Measurements from ENCODE around the gene BICD1. TPM values are rescaled to one million over a fixed set of nuclear protein-coding genes. Genes with fewer than 3 reads are reported as not detected.

BICD1 gene
- total RNA-seq (8.6 TPM), polyA plus RNA-seq (ENCODE audit: insufficient read depth in 1 of 8, insufficient read length in 8 of 8, low replicate concordance in 1 of 8) (10 to 100 TPM in 3 of 8 donors, 1 to 10 TPM in 5; 7.7 to 16.9 (median 9.5) TPM)
- long read RNA-seq, donor 1, partial matches to known transcripts: 0 of 1 reads
- long read RNA-seq, donor 1, other reads (novel, unspliced or antisense): 0 of 1 reads
- long read RNA-seq, donor 2: 0 reads
- long read RNA-seq, donor 3, partial matches to known transcripts: 0 of 2 reads
- long read RNA-seq, donor 3, other reads (novel, unspliced or antisense): 0 of 2 reads
- long read RNA-seq, donor 4, partial matches to known transcripts: 0 of 1 reads
- long read RNA-seq, donor 4, other reads (novel, unspliced or antisense): 0 of 1 reads
- long read RNA-seq, donor 5, transcript BICD1-207 (1 exons, 1,962 nt): major isoform, 5 of 5 reads
- long read RNA-seq, donor 5, partial matches to known transcripts: 0 of 5 reads
- long read RNA-seq, donor 5, other reads (novel, unspliced or antisense): 0 of 5 reads
- long read RNA-seq, donor 6: 0 reads
- long read RNA-seq, donor 7, full-length matches to known transcripts: 6 of 6 reads
- long read RNA-seq, donor 7, partial matches to known transcripts: 0 of 6 reads
- long read RNA-seq, donor 7, other reads (novel, unspliced or antisense): 0 of 6 reads
- long read RNA-seq, donor 8, partial matches to known transcripts: 0 of 1 reads
- long read RNA-seq, donor 8, other reads (novel, unspliced or antisense): 0 of 1 reads
- long read RNA-seq, donor 9, partial matches to known transcripts: 0 of 2 reads
- long read RNA-seq, donor 9, other reads (novel, unspliced or antisense): 0 of 2 reads
- long read RNA-seq, donor 10, transcript BICD1-207 (1 exons, 1,962 nt): major isoform, 5 of 5 reads
- long read RNA-seq, donor 10, partial matches to known transcripts: 0 of 5 reads
- long read RNA-seq, donor 10, other reads (novel, unspliced or antisense): 0 of 5 reads
- long read RNA-seq, donor 11: 0 reads

GRCh38 chr12:32106517-32107358 is at the start of gene BICD1:
TSS of gene BICD1 (plus strand) at chr12:32106847. CDS start at chr12:32107332, 485 bp downstream.
- peak within 1 kb of the TSS; percentile 82 for H3K27ac ChIP-seq (ENCODE audit: low read length)
- peaks cover 11% of the 10 kb centered on the region for H3K4me1 ChIP-seq (ENCODE audit: control insufficient read depth, insufficient read depth, low read length)
- no peaks in the 10 kb centered on the region for H3K9me3 ChIP-seq (replicated peaks; ENCODE audit: control insufficient read depth, low read depth, low read length)
- H3K4me3 ChIP-seq (ENCODE audit: low read length): peak within 1 kb of the TSS; percentile 63
- no peaks in the 10 kb centered on the region for H3K27me3 ChIP-seq (ENCODE audit: control insufficient read depth, insufficient read depth, low read length)
- under 1% methylated on average over 90 of the region's 96 CpGs for WGBS (ENCODE audit: insufficient coverage)
- H3K36me3 ChIP-seq (ENCODE audit: control insufficient read depth, insufficient read depth, low read length): no peaks in the 10 kb centered on the region
- DNase-seq: peak; percentile 97

GRCh38 chr12:32061033-32061432 is 45.6 kb upstream of the BICD1 start:
- peaks cover 3% of the 10 kb centered on the region for H3K27me3 ChIP-seq (ENCODE audit: control insufficient read depth, insufficient read depth, low read length)
- no peaks in the 10 kb centered on the region for H3K4me1 ChIP-seq (ENCODE audit: control insufficient read depth, insufficient read depth, low read length)
- no peak overlapping the region for H3K4me3 ChIP-seq (ENCODE audit: low read length)
- no peak overlapping the region for H3K27ac ChIP-seq (ENCODE audit: low read length)
- no peaks in the 10 kb centered on the region for H3K36me3 ChIP-seq (ENCODE audit: control insufficient read depth, insufficient read depth, low read length)
- WGBS (ENCODE audit: insufficient coverage): no CpG with 5 or more reads among the region's 3 CpGs
- no peaks in the 10 kb centered on the region for H3K9me3 ChIP-seq (replicated peaks; ENCODE audit: control insufficient read depth, low read depth, low read length)
- DNase-seq: no peak

DNA sequence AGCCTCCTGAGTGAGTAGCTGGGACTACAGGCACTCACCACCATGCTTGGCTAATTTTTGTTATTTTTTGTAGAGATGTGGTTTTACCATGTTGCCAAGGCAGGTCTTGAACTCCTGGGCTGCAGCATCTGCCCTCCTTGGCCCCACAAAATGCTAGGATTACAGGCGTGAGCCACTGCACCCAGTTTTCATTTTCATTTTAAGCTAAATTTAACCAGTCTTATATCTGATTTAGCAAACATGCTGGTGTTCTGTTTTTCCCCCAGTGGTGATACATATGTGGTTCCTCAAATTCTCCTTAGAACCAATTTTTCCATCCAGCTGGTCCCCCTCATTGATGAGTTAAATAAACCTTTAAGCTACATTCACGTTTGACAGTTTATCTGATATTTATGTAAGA is 43.8 kb upstream of the BICD1 start:
- no peaks in the 10 kb centered on the region for H3K4me1 ChIP-seq (ENCODE audit: control insufficient read depth, insufficient read depth, low read length)
- H3K27ac ChIP-seq (ENCODE audit: low read length): no peak overlapping the region
- no peaks in the 10 kb centered on the region for H3K36me3 ChIP-seq (ENCODE audit: control insufficient read depth, insufficient read depth, low read length)
- H3K9me3 ChIP-seq (replicated peaks; ENCODE audit: control insufficient read depth, low read depth, low read length): no peaks in the 10 kb centered on the region
- H3K27me3 ChIP-seq (ENCODE audit: control insufficient read depth, insufficient read depth, low read length): peaks cover 3% of the 10 kb centered on the region
- no peak overlapping the region for H3K4me3 ChIP-seq (ENCODE audit: low read length)
- DNase-seq: no peak
- 13% methylated on average over 1 of the region's 2 CpGs for WGBS (ENCODE audit: insufficient coverage)

- H3K4me3 ChIP-seq (ENCODE audit: low read length): no peak overlapping the region
- H3K36me3 ChIP-seq (ENCODE audit: control insufficient read depth, insufficient read depth, low read length): no peaks in the 10 kb centered on the region
- H3K9me3 ChIP-seq (replicated peaks; ENCODE audit: control insufficient read depth, low read depth, low read length): no peaks in the 10 kb centered on the region
- peaks cover 3% of the 10 kb centered on the region for H3K27me3 ChIP-seq (ENCODE audit: control insufficient read depth, insufficient read depth, low read length)
- WGBS (ENCODE audit: insufficient coverage): 75% methylated on average over 2 of the region's 4 CpGs
- no peak overlapping the region for H3K27ac ChIP-seq (ENCODE audit: low read length)
- no peaks in the 10 kb centered on the region for H3K4me1 ChIP-seq (ENCODE audit: control insufficient read depth, insufficient read depth, low read length)
- no peak for DNase-seq
Measured at GRCh38 chr12:32063796-32064195, 42.9 kb upstream of the BICD1 start.

DNA sequence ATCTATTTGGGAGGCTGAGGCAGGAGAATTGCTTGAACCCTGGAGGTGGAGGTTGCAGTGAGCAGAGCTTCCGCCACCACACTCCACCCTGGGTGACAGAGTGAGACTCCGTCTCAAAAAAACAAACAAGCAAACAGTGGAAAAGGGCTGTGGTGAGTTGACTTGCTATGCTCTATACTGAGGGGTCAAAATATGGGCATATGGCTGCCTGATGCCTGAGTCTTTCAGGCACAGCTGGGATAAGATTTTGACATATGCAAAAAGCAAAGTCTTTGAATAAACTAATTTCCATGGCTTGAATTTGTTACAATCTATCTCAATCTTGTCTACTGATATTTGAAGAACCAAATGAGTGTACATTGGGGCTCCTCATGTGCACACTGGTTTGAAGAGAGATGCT is 40.4 kb upstream of the BICD1 start:
- H3K36me3 ChIP-seq (ENCODE audit: control insufficient read depth, insufficient read depth, low read length): no peaks in the 10 kb centered on the region
- no peak overlapping the region for H3K27ac ChIP-seq (ENCODE audit: low read length)
- no peak for DNase-seq
- H3K27me3 ChIP-seq (ENCODE audit: control insufficient read depth, insufficient read depth, low read length): peaks cover 3% of the 10 kb centered on the region
- H3K9me3 ChIP-seq (replicated peaks; ENCODE audit: control insufficient read depth, low read depth, low read length): no peaks in the 10 kb centered on the region
- no peaks in the 10 kb centered on the region for H3K4me1 ChIP-seq (ENCODE audit: control insufficient read depth, insufficient read depth, low read length)
- no peak overlapping the region for H3K4me3 ChIP-seq (ENCODE audit: low read length)
- WGBS (ENCODE audit: insufficient coverage): no CpG with 5 or more reads among the region's 2 CpGs

DNA sequence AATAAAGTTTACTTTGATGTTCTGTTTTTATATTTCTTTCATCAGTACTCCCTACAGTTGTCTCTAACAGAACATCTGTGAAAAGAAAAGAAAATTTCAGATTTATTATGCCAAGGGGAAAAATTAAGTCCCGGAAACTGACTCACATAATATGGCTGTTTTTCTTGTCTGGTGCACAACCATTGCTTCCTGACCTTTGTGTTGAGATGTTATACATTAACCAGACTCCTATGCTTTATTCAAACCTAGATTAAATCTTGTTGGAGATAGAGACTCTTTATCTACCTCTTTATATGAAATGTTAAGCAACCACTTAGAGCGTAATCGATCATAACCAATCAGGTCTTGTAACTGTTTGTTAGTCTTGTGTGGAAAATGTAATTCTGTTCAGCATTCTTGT is 37.6 kb upstream of the BICD1 start:
- H3K9me3 ChIP-seq (replicated peaks; ENCODE audit: control insufficient read depth, low read depth, low read length): no peaks in the 10 kb centered on the region
- no peak overlapping the region for H3K4me3 ChIP-seq (ENCODE audit: low read length)
- no peak overlapping the region for H3K27ac ChIP-seq (ENCODE audit: low read length)
- H3K36me3 ChIP-seq (ENCODE audit: control insufficient read depth, insufficient read depth, low read length): no peaks in the 10 kb centered on the region
- peak; percentile 42 for DNase-seq
- H3K27me3 ChIP-seq (ENCODE audit: control insufficient read depth, insufficient read depth, low read length): peaks cover 3% of the 10 kb centered on the region
- no CpG with 5 or more reads among the region's 3 CpGs for WGBS (ENCODE audit: insufficient coverage)
- H3K4me1 ChIP-seq (ENCODE audit: control insufficient read depth, insufficient read depth, low read length): no peaks in the 10 kb centered on the region

- no peak overlapping the region for H3K4me3 ChIP-seq (ENCODE audit: low read length)
- no peaks in the 10 kb centered on the region for H3K36me3 ChIP-seq (ENCODE audit: control insufficient read depth, insufficient read depth, low read length)
- H3K27me3 ChIP-seq (ENCODE audit: control insufficient read depth, insufficient read depth, low read length): peaks cover 3% of the 10 kb centered on the region
- DNase-seq: no peak
- no peaks in the 10 kb centered on the region for H3K9me3 ChIP-seq (replicated peaks; ENCODE audit: control insufficient read depth, low read depth, low read length)
- WGBS (ENCODE audit: insufficient coverage): 94% methylated on average over 3 of the region's 5 CpGs
- H3K4me1 ChIP-seq (ENCODE audit: control insufficient read depth, insufficient read depth, low read length): no peaks in the 10 kb centered on the region
- no peak overlapping the region for H3K27ac ChIP-seq (ENCODE audit: low read length)
Measured at GRCh38 chr12:32069731-32070130, 36.9 kb upstream of the BICD1 start.

DNA sequence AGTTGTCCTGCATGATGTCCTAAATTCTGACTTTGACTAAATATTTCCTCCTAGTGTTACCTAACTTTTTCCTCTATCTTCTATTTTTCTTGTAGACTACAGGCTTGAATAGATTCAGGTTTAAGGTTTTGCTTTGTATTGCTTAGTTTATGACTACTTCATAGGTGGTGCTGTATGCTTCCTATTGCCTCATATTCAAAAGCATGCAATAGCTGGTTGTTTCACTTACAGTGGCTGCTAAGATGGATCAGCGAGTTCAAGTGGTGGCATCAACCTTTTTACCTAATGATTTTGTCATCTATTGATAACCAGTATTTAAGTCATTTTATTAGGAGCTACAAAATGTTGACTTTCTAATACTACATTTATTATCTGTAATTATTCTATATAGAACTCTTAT is 36.3 kb upstream of the BICD1 start:
- Histone ChIP-seq H3K27me3 (ENCODE audit: control insufficient read depth, insufficient read depth, low read length) (no peaks in the 10 kb centered on the region), H3K4me3 (ENCODE audit: low read length) (no peak overlapping the region), H3K4me1 (ENCODE audit: control insufficient read depth, insufficient read depth, low read length) (no peaks in the 10 kb centered on the region), H3K27ac (ENCODE audit: low read length) (no peak overlapping the region), H3K9me3 (replicated peaks; ENCODE audit: control insufficient read depth, low read depth, low read length) (no peaks in the 10 kb centered on the region), H3K36me3 (ENCODE audit: control insufficient read depth, insufficient read depth, low read length) (no peaks in the 10 kb centered on the region)
- no CpG with 5 or more reads among the region's 1 CpG for WGBS (ENCODE audit: insufficient coverage)
- DNase-seq: no peak

DNA sequence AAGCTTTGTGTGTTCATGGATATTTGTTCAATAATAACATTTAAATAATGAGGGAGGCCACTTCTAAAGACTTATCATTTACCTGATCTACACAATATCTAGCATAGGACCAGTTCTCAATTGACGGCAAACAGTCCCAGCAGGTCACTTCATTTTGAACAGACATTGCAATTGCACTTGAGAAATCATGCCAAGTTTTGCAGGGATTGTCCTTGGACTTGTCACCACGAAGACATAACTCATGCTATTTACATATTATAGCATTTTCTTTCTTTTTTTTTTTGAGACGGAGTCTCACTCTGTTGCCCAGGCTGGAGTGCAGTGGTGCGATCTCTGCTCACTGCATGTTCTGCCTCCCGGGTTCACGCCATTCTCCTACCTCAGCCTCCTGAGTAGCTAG is 34.5 kb upstream of the BICD1 start:
- WGBS (ENCODE audit: insufficient coverage): 90% methylated on average over 3 of the region's 6 CpGs
- DNase-seq: no peak
- Histone ChIP-seq H3K27me3 (ENCODE audit: control insufficient read depth, insufficient read depth, low read length) (no peaks in the 10 kb centered on the region), H3K4me3 (ENCODE audit: low read length) (no peak overlapping the region), H3K9me3 (replicated peaks; ENCODE audit: control insufficient read depth, low read depth, low read length) (no peaks in the 10 kb centered on the region), H3K27ac (ENCODE audit: low read length) (no peak overlapping the region), H3K4me1 (ENCODE audit: control insufficient read depth, insufficient read depth, low read length) (no peaks in the 10 kb centered on the region), H3K36me3 (ENCODE audit: control insufficient read depth, insufficient read depth, low read length) (no peaks in the 10 kb centered on the region)
